A549 (cell line): Measurements from ENCODE around the gene CACNA1S. TPM values are rescaled to one million over a fixed set of nuclear protein-coding genes. Genes with fewer than 3 reads are reported as not detected.

ENCODE experiments used
- ATAC-seq, 2 experiments: fragments of 200-7000 bp in 1 of 2; fragments of >200 bp in 1 of 2; cut with Nextera tagmentation in 1 of 2; cut with Tn5 transposase in 1 of 2; 3 replicates each; pipeline versions ENCODE4 v1.8.0 to v1.9.1; 2018 to 2020; ENCODE audit warnings: mild to moderate bottlenecking in 1 of 2, moderate library complexity in 1 of 2
- CTCF ChIA-PET: fragments of 300-600 bp; sonication (Branson Sonifier 250); formaldehyde crosslinking; extraction: SDS; loops from one replicate; lab custom pipeline; 2021; ENCODE audit warnings: antibody characterized with exemption, inconsistent platforms; lab: Yijun Ruan, JAX
- POLR2A ChIA-PET: fragments of 350-600 bp; formaldehyde crosslinking; extraction: SDS; loops from one replicate; lab custom pipeline; 2021; ENCODE audit warnings: antibody characterized with exemption, inconsistent platforms; lab: Yijun Ruan, JAX
- DNase-seq, 2 experiments: peaks; one replicate each; pipeline versions ENCODE4 v3.0.0 to v3.0.0-alpha.2; 2011 to 2016; ENCODE audit warnings: low read depth in 1 of 2, low spot score in 1 of 2
- FAIRE-seq: peaks from 2 replicates; lab custom pipeline; 2011; peaks lifted over from hg19 to GRCh38; lab: Jason Lieb, UNC
- H3K27ac ChIP-seq, 2 experiments: fragments of >200 bp; sonication (Bioruptor Twin); formaldehyde crosslinking; 3 replicates each; pipeline ENCODE4 v1.5.1; 2016 to 2017
- H3K4me1 ChIP-seq: fragments of >200 bp; sonication (Bioruptor Twin); formaldehyde crosslinking; 3 replicates; pipeline ENCODE4 v1.6.1; 2016
- H3K4me2 ChIP-seq: fragments of >200 bp; sonication (Bioruptor Twin); formaldehyde crosslinking; 3 replicates; pipeline ENCODE4 v1.6.1; 2016
- H3K4me3 ChIP-seq: fragments of >200 bp; sonication (Bioruptor Twin); formaldehyde crosslinking; 3 replicates; pipeline ENCODE4 v1.5.1; 2016
- H3K9me3 ChIP-seq: fragments of >200 bp; sonication (Bioruptor Twin); formaldehyde crosslinking; 3 replicates; pipeline ENCODE4 v1.6.1; 2016
- BHLHE40 ChIP-seq: IDR thresholded peaks from 2 replicates; pipeline ENCODE4 v1.6.1; 2012; ENCODE audit warnings: low read depth, low read length, inconsistent platforms
- CEBPB ChIP-seq, 2 experiments: fragments of >200 bp in 1 of 2; sonication (Bioruptor Twin) in 1 of 2; formaldehyde crosslinking in 1 of 2; IDR thresholded peaks; 2 replicates each; pipeline ENCODE4 v1.6.1; 2012 to 2016
- E2F6 ChIP-seq: IDR thresholded peaks from 2 replicates; pipeline ENCODE4 v1.6.1; 2012; ENCODE audit warnings: low read depth, borderline replicate concordance
- EHF ChIP-seq: fragments of 250-450 bp; sonication (Bioruptor Pico); IDR thresholded peaks from 2 replicates; pipeline ENCODE4 v1.5.0; 2020; ENCODE audit warnings: mild to moderate bottlenecking
- EHMT2 ChIP-seq: fragments of 200-600 bp; sonication (generic); IDR thresholded peaks from 2 replicates; pipeline ENCODE4 v1.6.1; 2016; ENCODE audit warnings: antibody characterized with exemption, low read depth, mild to moderate bottlenecking, moderate library complexity
- ELK1 ChIP-seq: fragments of 150-350 bp; IDR thresholded peaks from 2 replicates; pipeline ENCODE4 v1.6.1; 2014; ENCODE audit warnings: low read depth, mild to moderate bottlenecking, low read length
- HEYL ChIP-seq: fragments of 250-450 bp; sonication (Bioruptor Pico); IDR thresholded peaks from 2 replicates; pipeline ENCODE4 v1.8.0; 2021; ENCODE audit warnings: mild to moderate bottlenecking, moderate library complexity
- HOXA7 ChIP-seq: fragments of 250-450 bp; sonication (Bioruptor Pico); IDR thresholded peaks from 2 replicates; pipeline ENCODE4 v1.5.0; 2020; ENCODE audit warnings: mild to moderate bottlenecking, moderate library complexity
- MYC ChIP-seq: IDR thresholded peaks from 2 replicates; pipeline ENCODE4 v1.6.1; 2012; ENCODE audit warnings: mild to moderate bottlenecking, inconsistent platforms, low read length, improper control_type of control experiment, borderline replicate concordance
- NFE2L2 ChIP-seq: fragments of 150-350 bp; conservative IDR thresholded peaks from 2 replicates; pipeline ENCODE4 v1.6.1; 2014; ENCODE audit warnings: low read length
- NPAS2 ChIP-seq: fragments of 250-450 bp; sonication (Bioruptor Pico); IDR thresholded peaks from 2 replicates; pipeline ENCODE4 v1.8.0; 2022; ENCODE audit warnings: mild to moderate bottlenecking, moderate library complexity, borderline replicate concordance
- NR3C1 ChIP-seq: fragments of >200 bp; sonication (Bioruptor Twin); formaldehyde crosslinking; IDR thresholded peaks from 3 replicates; pipeline ENCODE4 v1.6.1; 2017
- POLR2AphosphoS2 ChIP-seq: conservative IDR thresholded peaks from 2 replicates; pipeline ENCODE4 v1.6.1; 2012; ENCODE audit warnings: low read length, improper control_type of control experiment, inconsistent platforms
- RCOR1 ChIP-seq: fragments of 150-350 bp; IDR thresholded peaks from 2 replicates; pipeline ENCODE4 v1.6.1; 2014; ENCODE audit warnings: antibody characterized with exemption, low read length, low read depth
- RNF2 ChIP-seq: fragments of 200-600 bp; sonication (generic); IDR thresholded peaks from 2 replicates; pipeline ENCODE4 v1.6.1; 2016; ENCODE audit warnings: low read depth, mild to moderate bottlenecking, antibody characterized with exemption, moderate library complexity, borderline replicate concordance
- TFCP2L1 ChIP-seq: fragments of 250-450 bp; sonication (Bioruptor Pico); IDR thresholded peaks from 2 replicates; pipeline ENCODE4 v1.5.0; 2021; ENCODE audit warnings: mild to moderate bottlenecking
- ZNF302 ChIP-seq: fragments of 250-450 bp; sonication (Bioruptor Pico); IDR thresholded peaks from 2 replicates; pipeline ENCODE4 v1.9.0; 2021; ENCODE audit warnings: inconsistent platforms, mild to moderate bottlenecking, moderate library complexity
- WGBS: methylation state at CpG from one replicate; pipeline ENCODE4 v1.1.6; 2017; ENCODE audit errors: missing lambda C conversion rate; 5-methylcytosine and 5-hydroxymethylcytosine counted together
- polyA plus RNA-seq, 4 experiments: library from polyadenylated mRNA; depleted of rRNA in 3 of 4; stranded (reverse); fragments of >200 nt; fragmentation: RNase III in 1 of 4; extraction: RNeasy Plus Mini Kit Qiagen cat#74134 plus additional on column Dnase treatment in 1 of 4; gene quantifications; 2 replicates in 3 of 4; 3 replicates in 1 of 4; pipeline ENCODE4 v1.2.3, GENCODE V29; 2011 to 2017

CACNA1S gene
- polyA plus RNA-seq, 2 of the 4 experiments (the other 2 are of a cell fraction), result 0.01 TPM; not detected in 1

DNA sequence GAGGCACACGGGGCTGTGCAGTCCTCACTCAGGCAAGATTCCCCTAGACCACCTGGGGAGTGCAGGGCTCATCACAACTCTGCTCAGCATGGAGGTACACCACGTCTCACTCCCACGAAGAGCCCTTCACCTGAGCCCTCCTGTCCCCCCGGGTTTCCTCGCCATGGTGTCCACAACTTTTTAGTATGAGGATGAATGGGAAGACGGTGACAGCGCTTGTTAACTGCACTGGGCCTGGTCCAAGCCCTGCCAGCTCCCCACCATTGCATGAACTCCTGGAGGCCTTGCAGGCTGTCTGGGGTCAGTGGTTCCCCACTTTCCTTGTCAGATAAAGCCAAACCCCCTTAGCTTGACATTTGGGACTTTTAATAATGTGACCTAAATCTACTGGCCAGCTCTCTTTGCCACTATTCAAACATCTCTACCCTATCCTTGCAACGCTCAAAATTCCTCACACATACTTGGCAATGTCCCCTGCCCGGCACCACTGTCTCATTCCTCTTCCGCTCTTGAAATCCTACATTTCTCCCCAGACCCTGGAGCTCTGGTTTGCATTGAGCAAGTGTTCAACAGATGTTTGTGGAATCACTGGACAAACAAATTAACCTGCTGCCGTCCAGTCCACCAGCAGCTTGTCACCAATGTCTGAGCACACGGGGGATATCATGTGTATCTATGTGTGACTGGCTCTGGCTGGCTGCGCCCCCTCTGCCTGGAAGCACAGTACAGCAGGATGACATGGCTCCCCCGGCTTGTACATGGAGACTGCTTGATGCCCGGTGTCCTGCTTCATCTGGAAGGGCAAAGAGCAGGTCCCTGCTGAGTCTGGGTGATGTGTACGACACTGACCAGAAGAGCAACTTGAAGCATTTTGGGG, 30.9 kb upstream of the CACNA1S start (continued):
- TF ChIP-seq RCOR1, result no peak
- no peak for TF ChIP-seq ZNF302 (CRISPR knock-in tag)
- TF ChIP-seq MYC, result no peak

- no peak overlapping the region for H3K4me2 ChIP-seq
- H3K4me1 ChIP-seq, result peaks cover 13% of the 10 kb centered on the region; the same call in 1 of the 3 replicates
- ATAC-seq, result no peak
- TF ChIP-seq HOXA7 (no peak), CEBPB (IDR thresholded peaks at IDR 0.05) (no peak), EHF (no peak), TFCP2L1 (CRISPR knock-in tag) (no peak), NR3C1 (no peak)
- H3K27ac ChIP-seq, result no peak overlapping the region
- FAIRE-seq, result no peak
- H3K9me3 ChIP-seq, result no peaks in the 10 kb centered on the region
- POLR2A ChIA-PET, result interaction anchor here (1.2 kb wide), 1 partner anchor 12 kb away, joined by 3 read pairs; no protein-coding TSS in a partner anchor
- CTCF ChIA-PET, result interaction anchor here (0.6 to 8.2 kb wide), 14 partner anchors 7 to 511 kb away, joined by 3 to 60 read pairs (median 3); partner anchors contain the start of genes ASCL5 and TMEM9
- no peak overlapping the region for H3K4me3 ChIP-seq
- no peak for DNase-seq
- WGBS, result 92% methylated on average over 12 of the region's 16 CpGs
These were observed 30.0 kb upstream of the CACNA1S start for GRCh38 chr1:201142011-201142848.

GRCh38 chr1:201141418-201141817, 29.2 kb upstream of the CACNA1S start:
- CTCF ChIA-PET, result interaction anchor here (0.8 to 8.2 kb wide), 9 partner anchors 8 to 220 kb away, joined by 3 to 60 read pairs (median 5); partner anchors contain the start of gene TMEM9

GRCh38 chr1:201140941-201141260, 28.7 kb upstream of the CACNA1S start:
- TF ChIP-seq POLR2AphosphoS2, result no peak
- no peak for TF ChIP-seq E2F6
- TF ChIP-seq NPAS2 (CRISPR knock-in tag), result no peak
- no peak for TF ChIP-seq BHLHE40
- TF ChIP-seq EHMT2, result no peak
- no peak for TF ChIP-seq ELK1
- TF ChIP-seq, all 56 proteins: peak for 0
- Histone ChIP-seq H3K4me2 (no peak overlapping the region), H3K4me3 (no peak overlapping the region), H3K9me3 (no peaks in the 10 kb centered on the region), H3K27ac (no peak overlapping the region), H3K4me1 (peaks cover 13% of the 10 kb centered on the region; the same call in 1 of the 3 replicates)
- ChIA-PET CTCF (interaction anchor here (0.5 to 8.2 kb wide), 8 partner anchors 8 to 376 kb away, joined by 3 to 60 read pairs (median 5); partner anchors contain the start of gene ASCL5), POLR2A (no interaction called here)
- WGBS, result 87% methylated on average over 8 of the region's 8 CpGs
- FAIRE-seq (no peak), ATAC-seq (no peak), DNase-seq (no peak)

More at GRCh38 chr1:201141418-201141817, 29.2 kb upstream of the CACNA1S start:
- no peak for TF ChIP-seq HEYL
- no peak for TF ChIP-seq ELK1
- no peak for TF ChIP-seq RNF2
- no peak for TF ChIP-seq NFE2L2
- WGBS, result 96% methylated on average over 5 of the region's 5 CpGs
- Histone ChIP-seq H3K4me3 (no peak overlapping the region), H3K4me2 (no peak overlapping the region), H3K9me3 (no peaks in the 10 kb centered on the region), H3K27ac (no peak overlapping the region), H3K4me1 (peaks cover 13% of the 10 kb centered on the region; the same call in 1 of the 3 replicates)
- no peak for DNase-seq
- FAIRE-seq, result no peak
- POLR2A ChIA-PET, result interaction anchor here (1.2 kb wide), 1 partner anchor 12 kb away, joined by 3 read pairs; no protein-coding TSS in a partner anchor
- ATAC-seq, result no peak
